Left ventricle myocardium superior (tissue), 1 donor: ENCODE measurements around the gene SPEM1. TPM values are rescaled to one million over a fixed set of nuclear protein-coding genes. Genes with fewer than 3 reads are reported as not detected.

ENCODE experiments used
- ATAC-seq: fragments of 200-7000 bp; cut with Tn5 transposase; one replicate; pipeline ENCODE4 v1.9.1; 2020; ENCODE audit warnings: mild to moderate bottlenecking, moderate library complexity
- DNase-seq: peaks from one replicate; pipeline ENCODE4 v3.0.0-alpha.2; 2020
- intact Hi-C: fragments of 100-400 bp; cut with micrococcal nuclease; formaldehyde crosslinking; loops from one replicate; pipeline ENCODE4 v1.11.0; 2022
- total RNA-seq: library from RNA; stranded (reverse); fragmentation: NEBNext Ultra II Directional; extraction: Animal tissue kit (Norgen Biotek cat#: 25700); gene quantifications from one replicate; pipeline ENCODE4 v1.2.1, GENCODE V29; 2021
- donor health status: DM: no; HTN: yes; CAD: no; lungs with severe emphysema.

Gene SPEM1
- total RNA-seq, 1 donor from 2014 or later = not detected

DNA sequence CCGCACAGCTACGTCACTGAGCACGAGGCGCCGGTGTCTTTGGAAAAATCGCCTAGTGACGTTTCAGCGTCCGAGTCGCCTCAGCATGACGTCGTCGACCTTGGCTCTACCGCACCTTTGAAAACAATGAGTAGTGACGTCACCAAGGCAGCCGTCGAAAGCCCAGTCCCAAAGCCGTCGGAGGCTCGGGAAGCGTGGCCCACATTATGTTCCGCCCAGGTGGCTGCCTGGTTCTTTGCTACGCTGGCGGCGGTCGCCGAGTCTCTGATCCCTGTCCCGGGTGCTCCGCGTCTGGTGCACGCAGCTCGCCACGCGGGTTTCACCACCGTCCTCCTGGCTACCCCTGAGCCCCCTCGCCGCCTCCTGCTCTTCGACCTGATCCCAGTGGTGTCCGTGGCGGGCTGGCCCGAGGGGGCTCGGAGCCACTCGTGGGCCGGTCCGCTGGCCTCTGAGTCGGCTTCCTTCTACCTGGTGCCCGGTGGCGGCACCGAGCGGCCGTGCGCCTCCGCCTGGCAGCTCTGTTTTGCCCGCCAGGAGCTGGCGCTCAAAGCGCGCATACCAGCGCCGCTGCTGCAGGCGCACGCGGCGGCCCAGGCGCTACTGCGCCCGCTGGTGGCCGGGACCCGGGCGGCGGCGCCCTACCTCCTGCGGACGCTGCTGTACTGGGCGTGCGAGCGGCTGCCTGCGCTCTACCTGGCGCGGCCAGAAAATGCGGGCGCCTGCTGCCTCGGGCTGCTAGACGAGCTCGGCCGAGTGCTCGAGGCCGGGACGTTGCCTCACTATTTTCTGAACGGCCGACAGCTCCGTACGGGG lies 16.6 kb downstream of the SPEM1 start:
- DNase-seq (peak; percentile 92), ATAC-seq (peak; percentile 80)
- intact Hi-C loops = no loop called here

DNA sequence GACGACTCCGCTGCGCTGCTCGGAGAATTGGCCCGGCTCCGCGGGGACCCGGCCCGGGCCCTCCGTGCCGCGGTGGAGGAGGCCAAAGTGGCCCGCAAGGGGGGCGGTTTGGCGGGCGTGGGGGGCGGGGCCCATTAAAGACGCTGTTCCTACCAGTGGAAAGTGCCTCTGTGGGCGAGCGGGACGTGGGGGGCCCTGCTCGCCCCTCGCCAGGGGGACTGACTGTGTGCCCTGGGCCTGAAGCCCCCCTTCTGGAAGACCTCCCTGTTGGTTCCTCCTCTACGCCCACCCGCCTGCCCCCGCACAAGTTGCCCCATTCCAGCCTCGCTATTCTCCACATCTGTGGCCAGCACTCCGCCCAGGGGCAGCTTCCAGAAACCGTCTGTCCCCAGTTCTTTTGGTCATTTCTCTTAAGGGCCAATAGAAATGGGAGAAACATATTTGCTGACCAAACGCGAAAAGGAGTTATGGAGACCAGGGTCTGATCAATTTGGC lies 17.3 kb downstream of the SPEM1 start:
- ATAC-seq = peak; percentile 0
- intact Hi-C loops = no loop called here
- no peak for DNase-seq

DNA sequence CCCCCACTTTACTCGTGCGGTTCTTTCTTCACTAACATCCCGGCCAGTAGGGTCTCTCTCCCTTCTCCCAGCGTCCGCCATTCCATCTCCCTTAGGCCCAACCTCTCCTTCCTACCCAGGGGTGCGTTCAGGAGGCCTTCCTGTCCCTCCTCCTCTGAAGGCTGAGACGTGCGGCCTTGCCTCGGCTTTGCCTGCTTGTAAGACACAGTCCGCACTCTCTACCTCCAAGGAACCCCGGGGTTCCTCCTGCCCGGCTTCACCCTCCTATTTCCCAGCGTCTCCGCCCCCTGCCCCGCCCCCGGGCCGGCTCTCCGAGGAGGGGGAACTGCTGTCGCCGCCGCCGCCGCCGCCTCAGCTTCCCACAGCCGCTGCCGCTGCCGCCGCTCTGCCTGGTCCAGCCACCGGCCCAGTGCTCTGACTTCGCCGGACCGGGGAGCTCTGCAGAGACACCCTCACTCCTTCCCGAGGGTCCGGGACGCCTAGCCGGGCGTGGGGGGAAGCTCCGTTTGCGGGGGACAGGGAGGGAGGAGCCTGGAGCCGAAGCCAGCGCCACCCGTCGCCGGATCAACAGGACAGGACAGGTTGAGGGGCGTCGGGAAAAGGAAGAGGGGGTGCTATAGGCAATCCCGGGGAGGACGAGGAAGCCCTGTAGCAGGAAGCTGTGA lies 18.0 kb downstream of the SPEM1 start:
- ATAC-seq (peak; percentile 20), DNase-seq (peak; percentile 87)
- intact Hi-C loops = no loop called here

DNA sequence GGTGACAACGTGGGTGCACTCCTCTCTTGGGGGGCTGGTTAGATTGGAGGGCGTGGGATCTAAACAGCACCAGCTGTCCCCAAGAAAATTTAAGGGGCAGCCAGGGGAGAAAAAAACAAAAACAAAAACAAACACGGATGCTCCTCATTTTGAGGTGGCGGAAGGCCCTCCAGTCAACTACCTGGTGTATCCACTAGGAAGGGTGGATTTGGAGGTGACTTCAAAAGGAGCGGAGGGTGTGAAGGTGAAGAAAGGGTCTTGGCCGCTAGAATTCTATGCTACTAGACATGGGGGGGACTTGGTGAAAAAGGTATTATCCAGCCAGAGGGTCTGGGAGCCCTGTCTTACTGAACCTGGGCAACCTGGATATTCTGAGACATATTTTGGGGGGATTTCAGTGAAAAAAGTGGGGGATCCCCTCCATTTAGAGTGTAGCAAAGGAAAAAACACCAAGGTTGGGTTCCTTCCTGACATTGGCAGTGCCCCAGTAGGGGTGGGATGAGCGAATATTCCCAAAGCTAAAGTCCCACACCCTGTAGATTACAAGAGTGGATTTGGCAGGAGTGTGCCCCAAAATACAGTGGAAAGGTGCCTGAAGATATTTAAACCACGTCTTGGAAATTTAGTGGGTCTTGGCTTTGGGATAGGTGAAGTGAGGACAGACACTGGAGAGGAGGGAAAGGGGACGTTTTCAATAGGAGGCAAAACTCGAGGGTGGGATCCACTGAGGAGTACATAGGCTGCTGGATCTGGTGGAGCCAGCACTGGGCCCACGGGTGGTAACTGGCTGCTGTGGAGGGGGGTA lies 18.7 kb downstream of the SPEM1 start:
- intact Hi-C loops = no loop called here
- DNase-seq = no peak
- ATAC-seq = no peak

- DNase-seq = no peak
- ATAC-seq = no peak
- intact Hi-C loops = no loop called here
Observed at GRCh38 chr17:7439462-7440112, 19.5 kb downstream of the SPEM1 start, which contains the start of gene FGF11. FGF11 (plus strand) TSS chr17:7439512; CDS start chr17:7439621, 109 bp downstream.

DNA sequence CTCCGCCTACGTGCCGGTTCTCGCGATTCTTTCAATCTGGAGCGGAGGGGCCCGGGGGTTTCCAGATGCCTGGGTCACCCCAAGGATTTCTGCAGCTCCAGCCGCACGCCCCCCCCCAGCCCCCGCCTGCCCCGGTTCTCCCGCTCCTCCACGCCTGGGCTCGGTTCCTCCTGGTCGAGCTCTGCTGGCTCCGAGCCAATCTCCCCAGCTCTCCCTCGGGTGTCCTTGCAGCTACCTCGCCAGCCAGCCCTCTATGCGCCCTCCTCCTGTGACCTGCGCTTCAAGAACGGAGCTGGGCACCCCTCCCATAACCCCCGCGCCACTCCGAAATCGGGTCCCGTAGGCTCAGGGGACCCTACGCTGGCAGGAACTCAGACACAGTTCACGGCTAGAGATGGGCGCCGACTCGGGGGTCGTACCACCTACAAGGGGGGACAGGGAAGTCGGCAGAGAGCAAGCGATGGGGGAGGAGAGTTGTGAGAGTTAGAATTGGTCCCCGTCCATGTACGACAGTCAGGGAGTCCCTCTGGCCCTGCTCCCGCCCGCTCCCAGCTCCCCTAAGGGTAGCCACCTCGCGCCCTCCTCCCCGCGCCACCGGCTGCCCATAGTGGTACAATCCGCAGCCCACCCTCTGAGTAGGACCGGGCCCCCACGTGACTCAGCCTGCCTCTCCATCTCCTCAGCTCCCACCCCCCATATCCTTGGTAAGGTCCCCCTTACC lies 20.1 kb downstream of the SPEM1 start:
- intact Hi-C loops = no loop called here
- DNase-seq (peak; percentile 84), ATAC-seq (peak; percentile 14)

- DNase-seq (peak; percentile 77), ATAC-seq (peak; percentile 6)
- intact Hi-C loops = no loop called here
Observed at GRCh38 chr17:7440834-7441195, 20.7 kb downstream of the SPEM1 start.

DNA sequence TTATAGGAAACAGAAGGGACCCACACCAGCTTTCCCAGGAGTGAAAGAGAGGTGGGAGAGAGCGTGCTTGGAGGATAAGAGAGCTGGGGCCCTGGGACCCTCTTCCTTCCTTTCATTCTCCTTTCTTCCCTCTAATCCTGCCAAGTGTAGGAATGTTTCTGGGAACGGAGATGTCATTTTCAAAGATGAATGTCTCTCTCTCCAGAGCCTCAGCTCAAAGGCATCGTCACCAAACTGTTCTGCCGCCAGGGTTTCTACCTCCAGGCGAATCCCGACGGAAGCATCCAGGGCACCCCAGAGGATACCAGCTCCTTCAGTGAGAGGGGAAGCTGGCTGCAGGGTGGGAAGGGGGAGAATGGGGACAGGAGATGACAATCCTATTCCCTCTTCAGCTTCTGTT lies 21.1 kb downstream of the SPEM1 start:
- no peak for ATAC-seq
- no peak for DNase-seq
- intact Hi-C loops = no loop called here

DNA sequence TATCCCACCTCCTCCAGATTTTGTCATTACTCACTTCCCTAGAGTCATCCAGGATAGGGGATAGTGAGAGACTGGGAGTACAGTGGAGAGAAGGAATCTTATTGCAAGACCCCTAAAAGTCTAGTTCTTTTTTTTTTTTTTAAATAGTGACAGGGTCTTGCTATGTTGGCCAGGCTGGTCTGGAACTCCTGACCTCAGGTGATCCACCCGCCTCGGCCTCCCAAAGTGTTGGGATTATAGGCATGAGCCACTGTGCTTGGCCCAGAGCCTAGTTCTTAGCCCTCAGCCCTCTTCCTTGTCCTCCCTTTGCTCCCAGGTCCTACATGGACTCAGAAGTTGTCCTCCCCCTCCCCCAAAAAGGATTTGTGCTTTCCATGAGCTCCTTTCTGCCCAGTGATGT lies 22.0 kb downstream of the SPEM1 start:
- DNase-seq = no peak
- intact Hi-C loops = no loop called here
- no peak for ATAC-seq

- ATAC-seq (no peak), DNase-seq (no peak)
- intact Hi-C loops = no loop called here
Observed at GRCh38 chr17:7443499-7444485, 23.7 kb downstream of the SPEM1 start.

DNA sequence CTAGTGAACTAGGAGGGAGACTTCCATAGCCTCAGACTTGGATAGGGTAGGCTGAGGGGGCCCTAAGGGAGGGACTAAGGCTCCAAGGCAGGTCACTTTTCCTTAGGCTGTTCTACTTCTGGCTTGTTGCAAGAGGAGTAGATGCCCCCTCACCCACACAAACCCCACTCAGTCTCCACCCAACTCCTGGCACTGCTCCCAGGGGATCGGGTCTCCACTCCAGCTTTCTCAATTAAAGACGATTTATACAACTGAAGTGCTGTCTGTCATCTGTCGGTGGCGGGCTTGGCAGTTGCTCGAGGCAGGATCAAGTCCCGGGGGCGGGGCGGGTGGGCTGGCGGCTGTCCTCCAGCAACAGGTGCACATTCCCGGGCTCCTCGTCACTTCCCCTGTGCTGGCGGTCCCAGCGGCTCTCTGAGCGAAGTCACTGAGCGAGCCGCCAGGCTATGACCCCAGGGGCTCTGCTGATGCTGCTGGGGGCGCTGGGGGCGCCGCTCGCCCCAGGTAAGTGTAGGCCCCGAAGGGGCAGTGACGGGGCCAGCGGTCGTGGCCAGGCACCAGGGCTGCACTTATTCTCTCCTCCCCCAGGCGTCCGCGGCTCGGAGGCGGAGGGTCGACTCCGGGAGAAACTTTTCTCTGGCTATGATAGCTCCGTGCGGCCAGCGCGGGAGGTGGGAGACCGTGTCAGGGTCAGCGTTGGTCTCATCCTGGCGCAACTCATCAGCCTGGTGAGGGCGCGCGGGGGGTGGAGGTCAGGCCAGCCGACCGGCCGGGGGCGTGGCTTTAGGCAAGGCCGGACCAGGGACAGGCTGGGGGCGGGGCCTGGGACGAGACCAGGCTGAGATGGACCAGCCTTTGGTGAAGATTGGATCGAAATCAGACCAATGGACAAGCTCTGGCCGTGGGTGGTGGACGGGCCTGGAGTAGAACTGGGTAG lies 24.8 kb downstream of the SPEM1 start, which contains the start of gene CHRNB1:
CHRNB1 (plus strand) TSS at position 380 of the 937 bp plus-strand sequence; CDS start at position 447, 67 bp downstream.
- DNase-seq = peak; percentile 91
- intact Hi-C loops = no loop called here

DNA sequence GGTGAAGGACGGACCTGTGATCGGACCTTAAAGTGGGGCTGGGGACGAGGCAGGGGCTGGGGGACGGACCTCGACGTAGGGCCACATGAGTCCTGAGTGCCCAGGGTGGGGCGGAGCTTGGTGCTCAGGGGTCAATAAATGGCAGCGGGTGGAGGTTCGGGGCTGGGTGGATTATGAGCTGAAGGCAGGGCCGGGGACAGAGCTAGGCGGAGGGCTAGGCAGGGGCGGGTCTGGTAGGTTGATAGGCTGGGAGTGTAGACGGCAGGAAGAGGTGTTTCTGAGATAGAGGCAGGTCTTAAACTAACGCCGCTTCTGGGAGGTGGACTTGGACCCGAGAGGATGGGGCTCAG lies 25.5 kb downstream of the SPEM1 start:
- peak; percentile 18 for ATAC-seq
- intact Hi-C loops = no loop called here
- DNase-seq = peak; percentile 47

More for the DNA sequence above, 24.8 kb downstream of the SPEM1 start, which contains the start of gene CHRNB1:
- peak; percentile 90 for ATAC-seq

DNA sequence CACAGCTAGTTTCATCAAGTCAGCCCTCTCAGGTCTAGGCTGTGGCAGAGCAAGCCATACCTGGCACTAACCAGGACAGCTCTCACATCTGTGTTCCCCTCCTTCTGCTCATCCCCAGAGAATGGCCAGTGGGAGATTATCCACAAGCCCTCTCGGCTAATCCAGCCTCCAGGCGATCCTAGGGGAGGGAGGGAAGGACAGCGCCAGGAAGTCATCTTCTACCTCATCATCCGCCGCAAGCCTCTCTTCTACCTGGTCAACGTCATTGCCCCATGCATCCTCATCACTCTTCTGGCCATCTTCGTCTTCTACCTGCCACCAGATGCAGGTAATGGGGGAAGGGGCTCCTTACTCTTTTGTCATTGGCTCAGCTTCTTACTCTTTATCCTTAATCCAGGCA lies 28.3 kb downstream of the SPEM1 start:
- ATAC-seq (no peak), DNase-seq (no peak)

GRCh38 chr17:7459961-7460545 lies 39.9 kb downstream of the SPEM1 start:
- intact Hi-C loops = no loop called here
- DNase-seq (no peak), ATAC-seq (no peak)

More for the DNA sequence above, 28.3 kb downstream of the SPEM1 start:
- intact Hi-C loops = no loop called here

GRCh38 chr17:7460850-7461660 lies 40.9 kb downstream of the SPEM1 start:
- ATAC-seq = no peak
- intact Hi-C loops = no loop called here
- DNase-seq = no peak
